Sciatic nerve (tissue), 2 donors: ENCODE data around the gene ARL15. TPM values are rescaled to one million over a fixed set of nuclear protein-coding genes. Genes with fewer than 3 reads are reported as not detected.
"Not testable (repeated sequence)": the region's sequence is repeated elsewhere in the genome, so short reads cannot be mapped to it uniquely, and the experiment has no call there.

Experiments used
- ATAC-seq: fragments of 200-7000 bp; cut with Tn5 transposase; one replicate; pipeline ENCODE4 v1.9.1; 2020; ENCODE audit warnings: mild to moderate bottlenecking, moderate library complexity
- DNase-seq: peaks from one replicate; pipeline ENCODE4 v3.0.0-alpha.2; 2020; ENCODE audit warnings: low spot score
- intact Hi-C: fragments of 100-400 bp; cut with DNase I; formaldehyde crosslinking; loops from one replicate; pipeline ENCODE4 v1.14.2; 2022
- total RNA-seq: library from RNA; stranded (reverse); fragmentation: NEBNext Ultra II Directional; extraction: Animal tissue kit (Norgen Biotek cat#: 25700); gene quantifications from one replicate; pipeline ENCODE4 v1.2.1, GENCODE V29; 2021
- donor health status: DM: no; HTN: no; CAD: no.
- donor health status: DM: no; HTN: no; CAD: no.

Gene ARL15
- total RNA-seq, 1 donor from 2014 or later = 30.9 TPM

DNA sequence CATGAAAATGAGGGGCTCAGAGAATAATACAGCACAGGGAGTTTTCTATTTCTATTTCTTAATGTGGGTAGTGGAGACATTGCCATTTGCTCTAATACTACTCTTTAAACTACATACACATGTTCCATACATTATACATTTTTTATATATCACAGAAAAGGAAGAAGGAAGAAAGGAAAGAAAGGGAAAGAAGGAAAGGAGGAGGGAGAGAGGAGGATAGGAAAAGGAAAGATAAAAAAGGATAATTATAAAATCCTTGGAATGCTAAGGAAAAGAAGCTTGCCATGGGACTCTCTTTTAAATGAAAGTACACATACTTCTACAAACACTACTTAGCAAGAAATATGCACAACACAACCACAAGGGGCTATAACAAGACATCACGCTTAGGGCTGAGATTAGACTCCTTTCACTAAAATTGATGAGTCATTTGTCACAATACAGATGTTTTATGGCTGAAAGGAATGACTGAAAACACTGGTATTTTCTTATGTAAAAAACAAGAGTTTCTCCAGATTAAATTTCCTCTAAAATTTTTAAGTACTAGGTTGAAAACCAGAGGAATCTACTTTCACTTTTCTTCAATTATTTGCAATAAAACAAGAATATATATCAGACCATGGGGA, 219.8 kb downstream of the ARL15 start:
- ATAC-seq (no peak), DNase-seq (no peak)
- intact Hi-C loops = no loop called here

GRCh38 chr5:54088081-54088480, 222.3 kb downstream of the ARL15 start:
- ATAC-seq = no peak
- intact Hi-C loops = no loop called here
- DNase-seq = no peak

- intact Hi-C loops = no loop called here
- ATAC-seq (no peak), DNase-seq (no peak)
Observed at GRCh38 chr5:54087436-54087835, 222.9 kb downstream of the ARL15 start.

DNA sequence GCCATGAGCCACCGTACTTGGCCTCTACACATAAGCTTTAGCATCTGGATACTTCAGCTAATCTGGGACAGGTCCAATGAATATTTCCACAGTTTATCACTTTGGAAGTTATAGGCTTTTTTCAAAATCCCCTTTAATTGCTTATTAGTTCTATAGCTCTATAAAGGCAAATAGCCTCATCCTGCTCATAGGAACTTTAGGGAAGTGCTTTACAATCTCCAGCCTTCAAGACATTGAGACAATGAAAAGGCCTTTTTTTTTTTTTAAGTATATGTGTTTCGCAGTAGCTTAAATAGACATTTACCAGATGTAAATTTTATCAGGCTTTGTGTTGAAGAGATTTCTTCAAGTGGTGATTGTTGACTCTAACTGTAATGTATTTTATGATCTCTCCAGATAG, 224.2 kb downstream of the ARL15 start:
- intact Hi-C loops = no loop called here
- no peak for DNase-seq
- ATAC-seq = no peak

GRCh38 chr5:54084696-54085095, 225.7 kb downstream of the ARL15 start:
- DNase-seq (no peak), ATAC-seq (no peak)
- intact Hi-C loops = no loop called here

- no peak for ATAC-seq
- intact Hi-C loops = no loop called here
- no peak for DNase-seq
Observed at GRCh38 chr5:54083851-54084250, 226.5 kb downstream of the ARL15 start.

DNA sequence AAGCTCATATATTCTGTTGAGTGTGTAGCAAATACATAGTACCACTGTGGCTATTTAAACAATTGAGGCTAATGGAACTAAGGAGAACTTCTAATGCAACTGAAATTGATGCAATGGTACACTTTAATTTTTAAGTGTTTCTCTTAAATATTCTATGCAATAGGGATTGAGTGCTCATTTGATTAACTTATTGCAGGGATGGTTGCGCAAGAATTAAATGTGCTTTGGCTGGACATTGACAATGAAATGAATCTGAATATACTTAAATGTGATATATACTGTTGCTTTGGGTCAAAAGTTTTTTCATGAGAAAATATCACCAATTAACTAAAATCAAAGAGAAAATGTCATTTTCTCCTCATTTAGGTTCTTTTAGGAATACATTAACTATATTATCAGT, 227.1 kb downstream of the ARL15 start:
- DNase-seq (no peak), ATAC-seq (no peak)
- intact Hi-C loops = no loop called here

DNA sequence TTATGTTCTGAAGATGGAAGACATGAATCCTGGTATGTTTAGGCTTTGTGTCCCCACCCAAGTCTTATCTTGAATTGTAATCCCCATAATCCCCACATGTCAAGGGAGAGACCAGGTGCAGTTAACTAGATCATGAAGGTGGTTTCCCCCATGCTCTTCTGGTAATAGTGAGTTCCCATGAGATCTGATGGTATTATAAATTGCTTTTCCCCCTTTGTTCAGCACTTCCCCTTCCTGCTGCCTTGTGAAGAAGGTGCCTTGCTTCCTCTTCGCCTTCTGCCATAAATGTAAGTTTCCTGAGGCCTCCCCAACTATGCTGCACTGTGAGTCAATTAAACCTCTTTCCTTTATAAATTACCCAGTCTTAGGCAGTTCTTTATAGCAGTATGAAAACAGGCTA, 229.0 kb downstream of the ARL15 start:
- DNase-seq = no peak
- intact Hi-C loops = no loop called here
- no peak for ATAC-seq

GRCh38 chr5:54080831-54081230, 229.5 kb downstream of the ARL15 start:
- no peak for ATAC-seq

GRCh38 chr5:54073735-54074134, 236.6 kb downstream of the ARL15 start:
- no peak for DNase-seq

More at GRCh38 chr5:54080831-54081230, 229.5 kb downstream of the ARL15 start:
- DNase-seq = no peak
- intact Hi-C loops = no loop called here

DNA sequence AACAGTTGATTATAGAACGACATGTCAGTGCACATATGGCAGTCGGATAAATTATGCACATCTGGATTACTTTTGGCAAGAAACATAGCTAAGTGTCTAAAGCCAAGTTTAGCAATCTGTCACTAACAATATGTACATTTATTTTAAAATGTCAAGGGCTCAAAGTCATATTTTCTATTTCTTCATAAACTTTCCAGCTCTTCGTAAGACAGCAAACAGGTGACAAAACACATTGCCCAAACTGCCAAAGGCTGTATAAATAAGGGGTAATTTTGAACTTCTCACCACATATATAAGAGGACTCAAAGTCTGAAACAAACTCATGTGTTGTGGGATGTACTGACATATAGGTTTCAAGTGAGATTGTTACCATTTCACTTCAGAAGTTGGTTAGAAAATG, 237.2 kb downstream of the ARL15 start:
- ATAC-seq (no peak), DNase-seq (no peak)
- intact Hi-C loops = no loop called here

More at GRCh38 chr5:54073735-54074134, 236.6 kb downstream of the ARL15 start:
- no peak for ATAC-seq
- intact Hi-C loops = no loop called here

DNA sequence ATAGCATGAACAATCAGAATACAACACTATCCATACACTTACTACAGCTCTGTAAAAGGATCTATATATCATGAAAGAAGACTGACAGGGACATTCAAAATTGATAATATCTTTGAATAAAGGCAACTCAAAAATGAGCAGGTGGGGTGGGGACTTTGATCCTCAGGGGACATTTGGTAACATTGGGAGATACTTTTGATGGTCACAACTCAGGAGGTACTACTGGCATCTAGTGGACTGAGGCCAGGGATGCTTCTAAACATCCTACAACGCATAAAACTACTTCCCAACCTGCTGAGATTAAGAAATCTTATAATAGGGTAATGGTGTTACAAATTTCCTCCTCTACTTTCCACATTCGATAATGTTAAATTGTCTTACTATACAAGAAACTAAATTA, 243.9 kb downstream of the ARL15 start:
- intact Hi-C loops = no loop called here
- ATAC-seq = no peak
- DNase-seq = no peak

GRCh38 chr5:54063817-54064216, 246.6 kb downstream of the ARL15 start:
- ATAC-seq (no peak), DNase-seq (no peak)
- intact Hi-C loops = no loop called here

- no peak for ATAC-seq
- no peak for DNase-seq
- intact Hi-C loops = no loop called here
Observed at GRCh38 chr5:54062958-54063357, 247.4 kb downstream of the ARL15 start.

DNA sequence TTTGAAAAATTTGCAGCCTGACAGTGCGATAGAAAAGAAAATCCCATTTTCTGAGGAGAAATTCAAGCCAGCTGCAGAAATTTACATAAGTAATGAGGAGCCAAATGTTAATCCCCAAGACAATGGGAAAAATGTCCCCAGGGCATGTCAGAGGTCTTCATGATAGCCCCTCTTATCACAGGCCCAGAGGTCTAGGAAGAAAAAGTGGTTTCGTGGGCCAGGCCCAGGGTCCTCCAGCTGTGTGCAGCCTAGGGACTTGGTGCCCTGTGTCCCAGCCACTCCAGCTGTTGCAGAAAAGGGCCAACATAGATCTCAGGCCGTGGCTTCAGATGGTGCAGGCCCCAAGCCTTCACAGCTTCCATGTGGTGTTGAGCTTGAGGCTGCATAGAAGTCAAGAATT, 249.5 kb downstream of the ARL15 start:
- ATAC-seq, intact Hi-C loops, DNase-seq: not testable (repeated sequence)

DNA sequence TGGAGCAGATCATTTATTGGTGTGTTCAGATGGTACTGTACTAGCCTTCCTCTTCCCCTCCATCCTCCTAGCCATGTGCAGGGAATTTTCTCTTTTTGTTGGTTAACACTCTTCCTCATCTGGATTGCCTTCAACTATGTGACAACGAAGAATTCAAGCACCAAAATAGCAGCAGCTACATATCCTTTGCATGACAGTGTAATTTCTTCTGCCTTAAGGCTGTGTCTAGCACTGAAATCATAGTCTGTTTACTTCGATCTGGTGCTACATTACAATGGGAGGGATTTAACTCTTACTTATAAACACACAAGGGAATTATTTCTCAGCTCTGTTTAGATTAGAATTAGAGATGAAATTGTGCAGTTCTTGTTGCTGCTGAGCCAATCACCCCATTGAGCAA, 260.4 kb downstream of the ARL15 start:
- ATAC-seq = no peak
- intact Hi-C loops = no loop called here
- DNase-seq = no peak

GRCh38 chr5:54049144-54049543, 261.2 kb downstream of the ARL15 start:
- ATAC-seq = no peak
- intact Hi-C loops = no loop called here

GRCh38 chr5:54045077-54045792, 265.1 kb downstream of the ARL15 start:
- no peak for ATAC-seq
- intact Hi-C loops = no loop called here

More at GRCh38 chr5:54049144-54049543, 261.2 kb downstream of the ARL15 start:
- DNase-seq = no peak

GRCh38 chr5:54044276-54044675, 266.1 kb downstream of the ARL15 start:
- DNase-seq, intact Hi-C loops, ATAC-seq: not testable (repeated sequence)

More at GRCh38 chr5:54045077-54045792, 265.1 kb downstream of the ARL15 start:
- no peak for DNase-seq

DNA sequence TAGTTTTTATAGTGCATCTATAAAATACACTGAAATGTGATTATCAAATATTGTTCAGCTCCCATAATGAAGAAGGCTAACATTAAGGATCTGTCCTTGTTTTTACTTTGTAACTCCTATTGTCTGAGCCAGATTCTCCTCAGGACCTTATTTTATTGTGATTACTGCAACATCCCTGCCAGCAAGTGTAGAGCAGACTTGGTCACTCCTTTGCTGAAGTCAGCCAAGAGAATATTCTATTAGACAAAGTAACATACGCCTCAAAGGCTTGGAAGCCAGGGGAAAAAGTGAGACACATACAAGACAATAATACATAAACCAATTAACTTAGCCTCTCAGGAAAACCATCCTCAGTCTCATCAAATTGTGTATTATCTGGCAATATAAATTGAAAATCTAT, 269.6 kb downstream of the ARL15 start:
- no peak for ATAC-seq

GRCh38 chr5:54040018-54040417, 270.4 kb downstream of the ARL15 start:
- DNase-seq (no peak), ATAC-seq (no peak)
- intact Hi-C loops = no loop called here

More for the DNA sequence above, 269.6 kb downstream of the ARL15 start:
- intact Hi-C loops = no loop called here
- no peak for DNase-seq
